Left lung (tissue), 10 donors: ENCODE data around the gene SMS. TPM values are rescaled to one million over a fixed set of nuclear protein-coding genes. Genes with fewer than 3 reads are reported as not detected.

ENCODE experiments used
- ATAC-seq: fragments of 200-7000 bp; cut with Tn5 transposase; one replicate; pipeline ENCODE4 v1.9.1; 2020; ENCODE audit warnings: moderate library complexity
- DNase-seq, 4 donors: peaks; one replicate each; pipeline ENCODE4 v3.0.0-alpha.2; 2013 to 2020
- H3K27ac ChIP-seq, 2 donors: fragments of 200-600 bp; sonication (generic) in 1 of 2; one replicate each; pipeline versions ENCODE4 v1.5.0 to v1.8.0; 2020 to 2021
- H3K27me3 ChIP-seq, 2 donors: fragments of 200-600 bp; sonication (generic) in 1 of 2; one replicate each; pipeline versions ENCODE4 v1.5.0 to v1.8.0; 2020 to 2021
- H3K36me3 ChIP-seq, 2 donors: fragments of 200-600 bp; sonication (generic) in 1 of 2; one replicate each; pipeline versions ENCODE4 v1.5.0 to v1.8.0; 2020 to 2021
- H3K4me1 ChIP-seq, 2 donors: fragments of 200-600 bp; one replicate each; pipeline ENCODE4 v1.8.0; 2021
- H3K4me3 ChIP-seq, 2 donors: fragments of 200-600 bp; sonication (generic) in 1 of 2; one replicate each; pipeline versions ENCODE4 v1.5.0 to v1.8.0; 2020 to 2021; ENCODE audit warnings: mild to moderate bottlenecking in 1 of 2
- H3K9me3 ChIP-seq, 2 donors: fragments of 200-600 bp; sonication (generic) in 1 of 2; one replicate each; pipeline versions ENCODE4 v1.5.0 to v1.8.0; 2020 to 2021
- CTCF ChIP-seq, 2 donors: fragments of 200-600 bp; sonication (generic) in 1 of 2; IDR thresholded peaks; one replicate each; pipeline versions ENCODE4 v1.5.0 to v1.8.0; 2021; ENCODE audit warnings: antibody characterized with exemption in 2 of 2
- intact Hi-C, 2 donors: fragments of 100-400 bp; cut with DNase I; formaldehyde crosslinking; loops; one replicate each; pipeline versions ENCODE4 v1.11.2 to v1.14.2; 2022
- polyA plus RNA-seq, 6 donors: library from polyadenylated mRNA; unstranded; fragments of 120-200 nt; gene quantifications; one replicate each; pipeline ENCODE4 v1.2.1, GENCODE V29; 2013; ENCODE audit not compliant: insufficient read length in 6 of 6
- total RNA-seq, 2 donors: library from RNA; stranded (reverse); fragmentation: NEBNext Ultra II Directional; extraction: Animal tissue kit (Norgen Biotek cat#: 25700); gene quantifications; one replicate each; pipeline ENCODE4 v1.2.1, GENCODE V29; 2021
- donor health status: DM: no; HTN: yes; CAD: no.
- donor health status: DM: no; HTN: no; CAD: no.

SMS gene
- total and polyA plus RNA-seq, 8 donors = 68.6 to 119 (median 108) TPM

- no peaks in the 10 kb centered on the region for H3K4me1 ChIP-seq
- H3K27ac ChIP-seq = no peak overlapping the region
- TF ChIP-seq CTCF (IDR thresholded peaks at IDR 0.05) = no peak
- no peak overlapping the region for H3K4me3 ChIP-seq
- H3K36me3 ChIP-seq = no peaks in the 10 kb centered on the region
- no peak for ATAC-seq
- intact Hi-C loops = no loop called here
- no peak for DNase-seq
- no peaks in the 10 kb centered on the region for H3K9me3 ChIP-seq
- no peaks in the 10 kb centered on the region for H3K27me3 ChIP-seq
Measured at GRCh38 chrX:21911481-21911880, 29.0 kb upstream of the SMS start.

GRCh38 chrX:21912220-21912619 is 28.3 kb upstream of the SMS start:
- Histone ChIP-seq H3K9me3 (no peaks in the 10 kb centered on the region), H3K4me1 (no peaks in the 10 kb centered on the region), H3K4me3 (no peak overlapping the region), H3K36me3 (no peaks in the 10 kb centered on the region), H3K27ac (no peak overlapping the region), H3K27me3 (no peaks in the 10 kb centered on the region)
- TF ChIP-seq CTCF (IDR thresholded peaks at IDR 0.05) = no peak
- intact Hi-C loops = no loop called here
- ATAC-seq = no peak
- DNase-seq = no peak

GRCh38 chrX:21912989-21913388 is 27.5 kb upstream of the SMS start:
- no peak for ATAC-seq
- intact Hi-C loops = no loop called here
- H3K4me3 ChIP-seq = no peak overlapping the region

GRCh38 chrX:21926116-21926515 is 14.4 kb upstream of the SMS start:
- H3K27me3 ChIP-seq = peaks cover 0 to under 1% of the 10 kb centered on the region in 2 donors
- H3K9me3 ChIP-seq = no peaks in the 10 kb centered on the region
- no peak for TF ChIP-seq CTCF (IDR thresholded peaks at IDR 0.05)
- H3K4me1 ChIP-seq = no peaks in the 10 kb centered on the region
- intact Hi-C loops = no loop called here
- DNase-seq = no peak
- no peak overlapping the region for H3K4me3 ChIP-seq
- H3K36me3 ChIP-seq = no peaks in the 10 kb centered on the region
- ATAC-seq = no peak
- H3K27ac ChIP-seq = peak overlapping the region; percentile 10 to 53

More at GRCh38 chrX:21912989-21913388, 27.5 kb upstream of the SMS start:
- no peak for TF ChIP-seq CTCF (IDR thresholded peaks at IDR 0.05)
- Histone ChIP-seq H3K27ac (no peak overlapping the region), H3K36me3 (no peaks in the 10 kb centered on the region), H3K9me3 (no peaks in the 10 kb centered on the region), H3K27me3 (no peaks in the 10 kb centered on the region), H3K4me1 (no peaks in the 10 kb centered on the region)
- DNase-seq = no peak

GRCh38 chrX:21926527-21927278 is 13.8 kb upstream of the SMS start:
- ATAC-seq (peak; percentile 79), DNase-seq (no peak)
- no peak for TF ChIP-seq CTCF (IDR thresholded peaks at IDR 0.05)
- intact Hi-C loops = no loop called here
- Histone ChIP-seq H3K27ac (peak overlapping the region; percentile 10 to 53), H3K4me1 (no peaks in the 10 kb centered on the region), H3K9me3 (no peaks in the 10 kb centered on the region), H3K4me3 (no peak overlapping the region), H3K36me3 (no peaks in the 10 kb centered on the region), H3K27me3 (no peaks in the 10 kb centered on the region)
